HEK293T (cell line): ENCODE results near the gene OPCML.

Experiments
- BHLHE40 ChIP-seq: fragments of 450-650 bp; IDR thresholded peaks from 2 replicates; pipeline ENCODE4 v1.6.1; 2016; ENCODE audit warnings: mild to moderate bottlenecking, moderate library complexity, borderline replicate concordance
- ELF4 ChIP-seq: fragments of 450-650 bp; IDR thresholded peaks from 2 replicates; pipeline ENCODE4 v1.6.1; 2017; ENCODE audit warnings: antibody characterized with exemption
- FOXA1 ChIP-seq: fragments of 450-650 bp; IDR thresholded peaks from 2 replicates; pipeline ENCODE4 v1.6.1; 2016; ENCODE audit warnings: mild to moderate bottlenecking
- FOXM1 ChIP-seq: fragments of 450-650 bp; IDR thresholded peaks from 2 replicates; pipeline ENCODE4 v1.6.1; 2017; ENCODE audit warnings: mild to moderate bottlenecking, borderline replicate concordance
- NFRKB ChIP-seq: fragments of 450-650 bp; IDR thresholded peaks from 2 replicates; pipeline ENCODE4 v1.6.1; 2016; ENCODE audit warnings: mild to moderate bottlenecking, moderate library complexity
- SP1 ChIP-seq: fragments of 450-650 bp; IDR thresholded peaks from 2 replicates; pipeline ENCODE4 v1.6.1; 2017
- SUZ12 ChIP-seq: fragments of 450-650 bp; IDR thresholded peaks from 2 replicates; pipeline ENCODE4 v1.6.1; 2016; ENCODE audit warnings: mild to moderate bottlenecking

DNA sequence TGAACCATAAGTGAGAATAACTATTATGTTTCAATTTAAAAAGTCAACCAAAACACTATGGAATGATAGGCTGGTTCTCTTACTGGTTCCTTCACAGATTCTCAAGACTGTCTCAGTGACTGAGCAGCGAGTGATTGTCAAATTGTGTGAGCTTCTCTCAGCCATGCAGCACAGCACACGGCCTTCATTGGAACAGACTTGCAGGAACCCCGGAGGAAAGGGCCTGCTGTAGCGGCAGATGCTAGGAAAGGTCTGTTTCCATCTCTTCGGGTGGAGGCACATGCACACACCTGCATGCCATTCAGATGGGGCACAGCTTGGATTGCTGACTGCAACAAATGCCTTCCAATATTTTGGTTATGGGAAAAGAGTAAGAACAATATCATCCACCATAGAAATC lies 741.8 kb downstream of the OPCML start:
- no peak for TF ChIP-seq SUZ12
- no peak for TF ChIP-seq BHLHE40
- TF ChIP-seq FOXM1 = no peak
- no peak for TF ChIP-seq FOXA1
- no peak for TF ChIP-seq SP1
- TF ChIP-seq ELF4 = no peak
- TF ChIP-seq NFRKB = no peak
